AG04450 (cell line): Measurements from ENCODE around the gene GMCL2. TPM values are rescaled to one million over a fixed set of nuclear protein-coding genes. Genes with fewer than 3 reads are reported as not detected.
"Not testable (repeated sequence)": the region's sequence is repeated elsewhere in the genome, so short reads cannot be mapped to it uniquely, and the experiment has no call there.

ENCODE experiments used
- CTCF ChIA-PET: fragments of 300-600, 350-600 bp; formaldehyde crosslinking; extraction: SDS; loops from one replicate; lab custom pipeline; 2022; ENCODE audit warnings: antibody characterized with exemption, inconsistent platforms; lab: Charles Lee
- POLR2A ChIA-PET: fragments of 350-600 bp; formaldehyde crosslinking; extraction: SDS; loops from one replicate; lab custom pipeline; 2021; ENCODE audit warnings: antibody characterized with exemption, inconsistent platforms; lab: Yijun Ruan, JAX
- DNase-seq: peaks from one replicate; pipeline ENCODE4 v3.0.0-alpha.2; 2011; ENCODE audit warnings: low read depth, low spot score
- H3K27ac ChIP-seq: one replicate; pipeline ENCODE4 v1.5.1; 2012; ENCODE audit warnings: low read depth, low read length, control low read depth
- H3K27me3 ChIP-seq: one replicate; pipeline ENCODE4 v1.6.0; 2012; ENCODE audit warnings: low read length; ENCODE audit not compliant: control insufficient read depth, insufficient read depth
- H3K4me3 ChIP-seq: 2 replicates; pipeline ENCODE4 v1.5.1; 2011; ENCODE audit warnings: mild to moderate bottlenecking, low read depth, low read length, control low read depth
- H3K9me3 ChIP-seq: 2 replicates; pipeline ENCODE4 v1.5.1; 2012; ENCODE audit warnings: low read length; ENCODE audit not compliant: control insufficient read depth, insufficient read depth
- CTCF ChIP-seq: IDR thresholded peaks from 2 replicates; pipeline ENCODE4 v1.5.1; 2011; ENCODE audit warnings: low read depth, low read length, control low read depth, inconsistent platforms
- polyA plus RNA-seq: library from polyadenylated mRNA; depleted of rRNA; stranded (reverse); fragments of >200 nt; gene quantifications from 2 replicates; pipeline ENCODE4 v1.2.3, GENCODE V29; 2011

Gene GMCL2
- polyA plus RNA-seq, 1 experiment: not detected

GRCh38 chr5:178201221-178201926 is 14.2 kb upstream of the GMCL2 start:
- H3K27me3 ChIP-seq: no peaks in the 10 kb centered on the region
- H3K4me3 ChIP-seq: no peak overlapping the region
- no peak for DNase-seq
- POLR2A ChIA-PET: no interaction called here
- CTCF ChIA-PET: no interaction called here
- TF ChIP-seq CTCF: no peak
- no peak overlapping the region for H3K27ac ChIP-seq
- H3K9me3 ChIP-seq: no peaks in the 10 kb centered on the region; the same call in 1 of the 2 replicates

DNA sequence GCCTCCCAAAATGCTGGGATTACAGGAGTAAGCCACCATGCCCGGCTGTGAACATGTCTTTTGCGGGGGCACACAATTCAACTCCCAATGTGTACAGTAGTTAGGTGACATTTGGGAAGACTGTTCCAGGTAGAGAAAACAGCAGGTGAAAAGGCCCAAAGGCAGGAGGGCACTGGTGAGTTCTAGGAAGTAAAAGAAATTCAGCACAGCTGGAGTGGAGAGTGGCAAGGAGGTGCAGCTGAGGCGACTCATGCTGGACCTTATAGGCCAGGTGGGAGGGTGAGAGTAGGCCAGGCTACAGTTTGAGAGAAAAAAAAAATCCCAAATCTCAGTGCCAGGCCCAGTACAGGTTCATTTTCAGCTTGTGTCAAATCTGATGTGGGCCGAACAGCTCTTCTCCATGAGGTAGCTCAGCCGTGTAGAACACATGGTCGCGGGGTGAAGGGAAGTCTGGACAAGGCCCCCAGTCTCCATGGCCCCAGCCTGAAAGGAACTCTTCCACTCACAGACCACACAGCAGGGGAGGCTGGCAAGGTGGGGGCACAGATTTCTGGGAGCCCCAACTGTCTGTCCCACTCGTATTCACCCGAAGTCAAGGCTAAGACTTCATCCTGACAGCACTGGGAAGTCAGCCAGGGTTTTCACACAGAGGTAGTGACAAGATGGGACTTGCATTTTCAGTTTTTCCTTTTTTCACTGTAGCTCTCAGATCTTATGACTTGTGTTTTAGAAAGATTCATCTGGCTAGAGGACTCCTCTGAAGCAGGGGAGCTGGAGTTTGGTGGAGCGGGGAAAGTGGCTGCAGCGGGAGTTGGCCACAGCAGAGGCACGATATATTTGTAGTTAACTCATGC is 12.6 kb upstream of the GMCL2 start:
- H3K27ac ChIP-seq: no peak overlapping the region
- POLR2A ChIA-PET: no interaction called here
- CTCF ChIA-PET: no interaction called here
- no peaks in the 10 kb centered on the region; the same call in 1 of the 2 replicates for H3K9me3 ChIP-seq
- DNase-seq: no peak
- H3K4me3 ChIP-seq: no peak overlapping the region
- H3K27me3 ChIP-seq: peaks cover 6% of the 10 kb centered on the region
- no peak for TF ChIP-seq CTCF

DNA sequence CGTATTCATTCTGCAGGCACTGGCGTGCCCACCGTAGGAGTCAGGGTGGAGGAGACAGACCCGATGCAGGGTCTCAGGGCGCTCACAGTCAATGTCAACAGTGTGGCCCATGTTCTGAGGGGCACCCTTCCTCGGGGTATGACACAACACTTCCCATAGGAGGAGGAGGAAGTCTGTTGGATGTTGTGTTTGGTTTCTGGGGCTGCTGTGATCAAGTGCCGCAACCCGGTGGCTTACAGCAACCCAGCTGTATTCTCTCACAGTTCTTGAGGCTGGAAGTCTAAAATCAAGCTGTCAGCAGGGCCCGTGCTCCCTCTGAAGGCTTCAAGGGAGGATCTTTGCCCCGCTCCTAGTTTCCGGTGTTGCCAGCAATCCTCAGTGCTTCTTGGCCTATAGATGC is 11.5 kb upstream of the GMCL2 start:
- Histone ChIP-seq H3K27ac (no peak overlapping the region), H3K27me3 (peaks cover 16% of the 10 kb centered on the region), H3K4me3 (no peak overlapping the region), H3K9me3 (no peaks in the 10 kb centered on the region; the same call in 1 of the 2 replicates)
- no peak for DNase-seq
- CTCF ChIA-PET: no interaction called here
- no peak for TF ChIP-seq CTCF
- POLR2A ChIA-PET: interaction anchor here (0.6 kb wide), 1 partner anchor 179 kb away, joined by 3 read pairs; no protein-coding TSS in a partner anchor

GRCh38 chr5:178198151-178198550 is 11.0 kb upstream of the GMCL2 start:
- H3K27ac ChIP-seq, H3K9me3 ChIP-seq, DNase-seq, H3K4me3 ChIP-seq, CTCF ChIA-PET: not testable (repeated sequence)
- POLR2A ChIA-PET: interaction anchor here (0.6 kb wide), 1 partner anchor 179 kb away, joined by 3 read pairs; no protein-coding TSS in a partner anchor
- peaks cover 21% of the 10 kb centered on the region for H3K27me3 ChIP-seq

- Histone ChIP-seq H3K9me3 (peaks cover 9% of the 10 kb centered on the region), H3K4me3 (no peak overlapping the region), H3K27me3 (peaks cover 24% of the 10 kb centered on the region), H3K27ac (no peak overlapping the region)
- POLR2A ChIA-PET: no interaction called here
- DNase-seq: no peak
- TF ChIP-seq CTCF: peak; percentile 13; the same call in 1 of the 2 replicates
- CTCF ChIA-PET: interaction anchor here (0.6 to 1.3 kb wide), 2 partner anchors 10 to 12 kb away, joined by 3 to 4 read pairs; no protein-coding TSS in a partner anchor
Measured at GRCh38 chr5:178196986-178197385, 9.8 kb upstream of the GMCL2 start.
